GM21381 (cell line): ENCODE results near the gene HIRIP3.
A peak's percentile ranks its signal among the peaks of the same experiment; 100 is the strongest.

Source experiments
- ATAC-seq: cut with Tn5 transposase; IDR thresholded peaks from one replicate; pipeline ENCODE4 v1.9.1; 2021; ENCODE audit warnings: mild to moderate bottlenecking, moderate library complexity; ENCODE audit not compliant: unreplicated experiment

HIRIP3 gene

GRCh38 chr16:29984764-29985147, 10.7 kb downstream of the HIRIP3 start:
- no peak for ATAC-seq

GRCh38 chr16:29984137-29984763, 11.2 kb downstream of the HIRIP3 start:
- ATAC-seq = no peak

GRCh38 chr16:29983420-29984136, 11.8 kb downstream of the HIRIP3 start:
- ATAC-seq = no peak

GRCh38 chr16:29982560-29983419, 12.6 kb downstream of the HIRIP3 start:
- no peak for ATAC-seq

GRCh38 chr16:29978564-29979270, 16.7 kb downstream of the HIRIP3 start:
- no peak for ATAC-seq

GRCh38 chr16:29978081-29978480, 17.3 kb downstream of the HIRIP3 start:
- no peak for ATAC-seq

- ATAC-seq = no peak
Observed at GRCh38 chr16:29977063-29977825, 18.2 kb downstream of the HIRIP3 start.

- no peak for ATAC-seq
Observed at GRCh38 chr16:29975811-29976511, 19.5 kb downstream of the HIRIP3 start.

- ATAC-seq = no peak
Observed at GRCh38 chr16:29975134-29975538, 20.3 kb downstream of the HIRIP3 start.

- ATAC-seq = no peak
Observed at GRCh38 chr16:29974291-29975133, 20.9 kb downstream of the HIRIP3 start.

- peak; percentile 84 for ATAC-seq
Observed at GRCh38 chr16:29973384-29974246, 21.8 kb downstream of the HIRIP3 start, which contains the start of gene TAOK2. Gene TAOK2, plus strand, starts transcription at chr16:29973868. Its CDS starts 3,905 bp downstream, at chr16:29977773.

GRCh38 chr16:29972992-29973383, 22.4 kb downstream of the HIRIP3 start:
- no peak for ATAC-seq

GRCh38 chr16:29972500-29972899, 22.9 kb downstream of the HIRIP3 start:
- no peak for ATAC-seq

GRCh38 chr16:29971304-29971703, 24.1 kb downstream of the HIRIP3 start:
- no peak for ATAC-seq

GRCh38 chr16:29968205-29968604, 27.2 kb downstream of the HIRIP3 start:
- ATAC-seq = no peak

- ATAC-seq = no peak
Observed at GRCh38 chr16:29963021-29963743, 32.2 kb downstream of the HIRIP3 start.

- peak; percentile 6 for ATAC-seq
Observed at GRCh38 chr16:29962344-29962994, 32.9 kb downstream of the HIRIP3 start.
